BE2C (cell line): ENCODE data around the gene COPE.

Source experiments
- DNase-seq: peaks from one replicate; pipeline ENCODE4 v3.0.0-alpha.2; 2020
- H3K27me3 ChIP-seq: fragments of 250-450 bp; sonication (Bioruptor Pico); 2 replicates; pipeline ENCODE4 v1.5.1; 2020; ENCODE audit warnings: mild to moderate bottlenecking
- H3K36me3 ChIP-seq: fragments of 250-450 bp; sonication (Bioruptor Pico); 2 replicates; pipeline ENCODE4 v1.5.1; 2020; ENCODE audit warnings: mild to moderate bottlenecking
- H3K4me1 ChIP-seq: fragments of 250-450 bp; sonication (Bioruptor Pico); 2 replicates; pipeline ENCODE4 v1.5.1; 2020
- H3K4me3 ChIP-seq: 2 replicates; pipeline ENCODE4 v1.5.1; 2011; ENCODE audit warnings: low read depth, low read length
- H3K9me3 ChIP-seq: fragments of 250-450 bp; sonication (Bioruptor Pico); 2 replicates; pipeline ENCODE4 v1.5.1; 2020
- TF ChIP-seq, protein P1 (sequence below): IDR thresholded peaks from 2 replicates; pipeline ENCODE4 v1.5.1; 2012; ENCODE audit warnings: mild to moderate bottlenecking, low read depth, low read length

The COPE gene

DNA sequence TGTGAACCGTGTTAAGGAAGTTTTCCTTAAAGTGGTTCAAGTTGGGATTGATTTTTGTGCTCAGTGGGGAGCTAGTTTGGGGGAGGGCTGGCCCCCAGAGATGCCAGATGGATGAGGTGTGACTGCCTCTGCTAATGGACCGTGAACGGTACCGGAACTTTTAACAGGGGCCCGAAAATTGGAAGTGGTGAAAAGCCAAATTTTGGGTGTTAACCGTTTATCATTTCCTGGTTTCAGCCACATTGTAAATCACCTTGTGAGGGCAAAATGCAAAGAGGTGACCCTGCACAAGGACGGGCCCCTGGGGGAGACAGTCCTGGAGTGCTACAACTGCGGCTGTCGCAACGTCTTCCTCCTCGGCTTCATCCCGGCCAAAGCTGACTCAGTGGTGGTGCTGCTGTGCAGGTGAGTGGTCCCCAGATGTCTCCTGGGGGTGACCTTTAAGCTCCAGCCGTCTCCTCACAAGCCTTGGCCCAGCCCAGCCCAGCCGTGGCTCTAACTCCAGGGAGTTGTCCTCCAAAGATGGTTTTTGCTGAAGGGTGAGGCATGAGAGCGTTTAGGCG is 69.3 kb downstream of the COPE start:
- H3K27me3 ChIP-seq: no peaks in the 10 kb centered on the region
- H3K4me1 ChIP-seq: peaks cover 43% of the 10 kb centered on the region
- TF ChIP-seq, protein P1, sequence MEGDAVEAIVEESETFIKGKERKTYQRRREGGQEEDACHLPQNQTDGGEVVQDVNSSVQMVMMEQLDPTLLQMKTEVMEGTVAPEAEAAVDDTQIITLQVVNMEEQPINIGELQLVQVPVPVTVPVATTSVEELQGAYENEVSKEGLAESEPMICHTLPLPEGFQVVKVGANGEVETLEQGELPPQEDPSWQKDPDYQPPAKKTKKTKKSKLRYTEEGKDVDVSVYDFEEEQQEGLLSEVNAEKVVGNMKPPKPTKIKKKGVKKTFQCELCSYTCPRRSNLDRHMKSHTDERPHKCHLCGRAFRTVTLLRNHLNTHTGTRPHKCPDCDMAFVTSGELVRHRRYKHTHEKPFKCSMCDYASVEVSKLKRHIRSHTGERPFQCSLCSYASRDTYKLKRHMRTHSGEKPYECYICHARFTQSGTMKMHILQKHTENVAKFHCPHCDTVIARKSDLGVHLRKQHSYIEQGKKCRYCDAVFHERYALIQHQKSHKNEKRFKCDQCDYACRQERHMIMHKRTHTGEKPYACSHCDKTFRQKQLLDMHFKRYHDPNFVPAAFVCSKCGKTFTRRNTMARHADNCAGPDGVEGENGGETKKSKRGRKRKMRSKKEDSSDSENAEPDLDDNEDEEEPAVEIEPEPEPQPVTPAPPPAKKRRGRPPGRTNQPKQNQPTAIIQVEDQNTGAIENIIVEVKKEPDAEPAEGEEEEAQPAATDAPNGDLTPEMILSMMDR: no peak
- H3K36me3 ChIP-seq: peaks cover 70% of the 10 kb centered on the region
- H3K4me3 ChIP-seq: no peak overlapping the region
- no peaks in the 10 kb centered on the region for H3K9me3 ChIP-seq
- DNase-seq: no peak
